WTC11 (cell line): ENCODE data around the gene CFAP221. TPM values are rescaled to one million over a fixed set of nuclear protein-coding genes. Genes with fewer than 3 reads are reported as not detected.

Source experiments
- ATAC-seq: fragments of 200-7000 bp; cut with Tn5 transposase; 2 replicates; pipeline ENCODE4 v1.10.0; 2021; ENCODE audit warnings: mild to moderate bottlenecking, moderate library complexity
- CTCF ChIA-PET: fragments of 300-600 bp; sonication (Branson Sonifier 250); formaldehyde crosslinking; loops from one replicate; lab custom pipeline; 2021; ENCODE audit warnings: antibody characterized with exemption; lab: Charles Lee
- POLR2A ChIA-PET: fragments of 350-600 bp; sonication (Branson Sonifier 250); formaldehyde crosslinking; loops from one replicate; lab custom pipeline; 2021; ENCODE audit warnings: antibody characterized with exemption; lab: Charles Lee
- DNase-seq: peaks from one replicate; pipeline ENCODE4 v3.0.0; 2021; ENCODE audit warnings: low spot score
- H3K27ac Mint-ChIP-seq: 2 replicates; pipeline ENCODE4 v1.8.0; 2021; ENCODE audit warnings: mixed read lengths
- H3K27me3 Mint-ChIP-seq: 2 replicates; pipeline ENCODE4 v1.8.0; 2021; ENCODE audit warnings: low read depth, mild to moderate bottlenecking, moderate library complexity, mixed read lengths
- H3K36me3 Mint-ChIP-seq: 2 replicates; pipeline ENCODE4 v1.8.0; 2021; ENCODE audit warnings: mixed read lengths
- H3K4me1 Mint-ChIP-seq: 2 replicates; pipeline ENCODE4 v1.8.0; 2022; ENCODE audit warnings: mixed read lengths
- H3K4me3 Mint-ChIP-seq: 2 replicates; pipeline ENCODE4 v1.8.0; 2021; ENCODE audit warnings: mild to moderate bottlenecking, moderate library complexity, mixed read lengths
- H3K9me3 Mint-ChIP-seq: 2 replicates; pipeline ENCODE4 v1.8.0; 2021; ENCODE audit warnings: mixed read lengths
- ATF3 ChIP-seq: sonication (generic); formaldehyde crosslinking; conservative IDR thresholded peaks from 2 replicates; pipeline ENCODE4 v1.8.1; 2022; ENCODE audit warnings: mild to moderate bottlenecking, missing genetic modification reagents
- CREB1 ChIP-seq: sonication (generic); formaldehyde crosslinking; IDR thresholded peaks from 2 replicates; pipeline ENCODE4 v1.8.0; 2023; ENCODE audit warnings: mild to moderate bottlenecking, missing genetic modification reagents
- CREM ChIP-seq: sonication (generic); formaldehyde crosslinking; IDR thresholded peaks from 2 replicates; pipeline ENCODE4 v1.8.1; 2022; ENCODE audit warnings: mild to moderate bottlenecking, missing genetic modification reagents, moderate library complexity
- ELF4 ChIP-seq: sonication (generic); formaldehyde crosslinking; IDR thresholded peaks from 2 replicates; pipeline ENCODE4 v1.8.1; 2022; ENCODE audit warnings: low read depth, mild to moderate bottlenecking, moderate library complexity, missing genetic modification reagents
- ERG ChIP-seq: fragments of 250-450 bp; sonication (Bioruptor Pico); IDR thresholded peaks from 2 replicates; pipeline ENCODE4 v1.8.0; 2021; ENCODE audit warnings: mild to moderate bottlenecking
- FOXJ3 ChIP-seq: sonication (generic); formaldehyde crosslinking; IDR thresholded peaks from 2 replicates; pipeline ENCODE4 v1.9.0; 2021; ENCODE audit warnings: missing genetic modification reagents, mild to moderate bottlenecking, borderline replicate concordance
- IRF2 ChIP-seq: sonication (generic); formaldehyde crosslinking; IDR thresholded peaks from 2 replicates; pipeline ENCODE4 v1.8.0; 2022; ENCODE audit warnings: low read depth, missing genetic modification reagents, borderline replicate concordance
- KAT7 ChIP-seq: sonication (generic); formaldehyde crosslinking; IDR thresholded peaks from 2 replicates; pipeline ENCODE4 v1.8.1; 2023; ENCODE audit warnings: missing genetic modification reagents, mild to moderate bottlenecking, borderline replicate concordance
- MAX ChIP-seq: sonication (generic); formaldehyde crosslinking; IDR thresholded peaks from 2 replicates; pipeline ENCODE4 v1.8.0; 2022; ENCODE audit warnings: mild to moderate bottlenecking, missing genetic modification reagents
- MXD4 ChIP-seq: fragments of 250-450 bp; sonication (Bioruptor Pico); IDR thresholded peaks from 2 replicates; pipeline ENCODE4 v1.8.0; 2021; ENCODE audit warnings: mild to moderate bottlenecking, moderate library complexity, borderline replicate concordance
- MYBL2 ChIP-seq: sonication (generic); formaldehyde crosslinking; IDR thresholded peaks from 2 replicates; pipeline ENCODE4 v1.8.1; 2023; ENCODE audit warnings: mild to moderate bottlenecking, moderate library complexity, missing genetic modification reagents
- NFE2L1 ChIP-seq: sonication (generic); formaldehyde crosslinking; IDR thresholded peaks from 2 replicates; pipeline ENCODE4 v1.8.1; 2023; ENCODE audit warnings: missing genetic modification reagents
- STAT6 ChIP-seq: sonication (generic); formaldehyde crosslinking; conservative IDR thresholded peaks from 2 replicates; pipeline ENCODE4 v1.8.1; 2023; ENCODE audit warnings: mild to moderate bottlenecking, low read depth, missing genetic modification reagents, moderate library complexity
- ZBTB21 ChIP-seq: sonication (generic); formaldehyde crosslinking; IDR thresholded peaks from 2 replicates; pipeline ENCODE4 v1.8.1; 2023; ENCODE audit warnings: mild to moderate bottlenecking, missing genetic modification reagents, borderline replicate concordance
- ZNF138 ChIP-seq: sonication (generic); formaldehyde crosslinking; conservative IDR thresholded peaks from 2 replicates; pipeline ENCODE4 v1.8.1; 2022; ENCODE audit warnings: mild to moderate bottlenecking, moderate library complexity, missing genetic modification reagents
- ZNF317 ChIP-seq: sonication (generic); formaldehyde crosslinking; IDR thresholded peaks from 2 replicates; pipeline ENCODE4 v1.8.1; 2023; ENCODE audit warnings: low read depth, mild to moderate bottlenecking, moderate library complexity, missing genetic modification reagents, borderline replicate concordance
- total RNA-seq: library from RNA; stranded (reverse); gene quantifications from 3 replicates; pipeline ENCODE4 v1.2.3, GENCODE V29; 2021
- TF ChIP-seq, protein P1 (sequence below): fragments of 250-450 bp; sonication (Bioruptor Pico); IDR thresholded peaks from 2 replicates; pipeline ENCODE4 v1.9.0; 2021; ENCODE audit warnings: mild to moderate bottlenecking
- TF ChIP-seq, protein P2 (sequence below): sonication (generic); formaldehyde crosslinking; IDR thresholded peaks from 2 replicates; pipeline ENCODE4 v1.8.0; 2023; ENCODE audit warnings: missing genetic modification reagents, mild to moderate bottlenecking, borderline replicate concordance
- TF ChIP-seq, protein P3 (sequence below): sonication (generic); formaldehyde crosslinking; IDR thresholded peaks from 2 replicates; pipeline ENCODE4 v1.8.1; 2022; ENCODE audit warnings: mild to moderate bottlenecking, missing genetic modification reagents, moderate library complexity, borderline replicate concordance
- TF ChIP-seq, protein P4 (sequence below): sonication (generic); formaldehyde crosslinking; IDR thresholded peaks from 2 replicates; pipeline ENCODE4 v1.8.1; 2022; ENCODE audit warnings: missing genetic modification reagents, borderline replicate concordance

Gene CFAP221
- total RNA-seq, 1 experiment from 2014 or later, result 0.35 TPM

- Mint-ChIP-seq H3K36me3 (peaks cover 6% of the 10 kb centered on the region), H3K4me1 (peaks cover 41% of the 10 kb centered on the region), H3K27me3 (no peaks in the 10 kb centered on the region; the same call in 1 of the 2 replicates), H3K27ac (peak overlapping the region; percentile 40), H3K4me3 (no peak overlapping the region; the same call in 1 of the 2 replicates), H3K9me3 (peaks cover 3% of the 10 kb centered on the region)
- ATAC-seq (no peak), DNase-seq (no peak)
- CTCF ChIA-PET, result interaction anchor here (1.2 kb wide), 1 partner anchor 9 kb away, joined by 4 read pairs; no protein-coding TSS in a partner anchor
- no peak for TF ChIP-seq FOXJ3 (CRISPR knock-in tag)
- no peak for TF ChIP-seq MAX
- no peak for TF ChIP-seq CREM (CRISPR knock-in tag)
- TF ChIP-seq, protein P1, sequence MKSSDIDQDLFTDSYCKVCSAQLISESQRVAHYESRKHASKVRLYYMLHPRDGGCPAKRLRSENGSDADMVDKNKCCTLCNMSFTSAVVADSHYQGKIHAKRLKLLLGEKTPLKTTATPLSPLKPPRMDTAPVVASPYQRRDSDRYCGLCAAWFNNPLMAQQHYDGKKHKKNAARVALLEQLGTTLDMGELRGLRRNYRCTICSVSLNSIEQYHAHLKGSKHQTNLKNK (CRISPR knock-in tag), result no peak
- TF ChIP-seq ATF3 (CRISPR knock-in tag), result no peak
- TF ChIP-seq, protein P2, sequence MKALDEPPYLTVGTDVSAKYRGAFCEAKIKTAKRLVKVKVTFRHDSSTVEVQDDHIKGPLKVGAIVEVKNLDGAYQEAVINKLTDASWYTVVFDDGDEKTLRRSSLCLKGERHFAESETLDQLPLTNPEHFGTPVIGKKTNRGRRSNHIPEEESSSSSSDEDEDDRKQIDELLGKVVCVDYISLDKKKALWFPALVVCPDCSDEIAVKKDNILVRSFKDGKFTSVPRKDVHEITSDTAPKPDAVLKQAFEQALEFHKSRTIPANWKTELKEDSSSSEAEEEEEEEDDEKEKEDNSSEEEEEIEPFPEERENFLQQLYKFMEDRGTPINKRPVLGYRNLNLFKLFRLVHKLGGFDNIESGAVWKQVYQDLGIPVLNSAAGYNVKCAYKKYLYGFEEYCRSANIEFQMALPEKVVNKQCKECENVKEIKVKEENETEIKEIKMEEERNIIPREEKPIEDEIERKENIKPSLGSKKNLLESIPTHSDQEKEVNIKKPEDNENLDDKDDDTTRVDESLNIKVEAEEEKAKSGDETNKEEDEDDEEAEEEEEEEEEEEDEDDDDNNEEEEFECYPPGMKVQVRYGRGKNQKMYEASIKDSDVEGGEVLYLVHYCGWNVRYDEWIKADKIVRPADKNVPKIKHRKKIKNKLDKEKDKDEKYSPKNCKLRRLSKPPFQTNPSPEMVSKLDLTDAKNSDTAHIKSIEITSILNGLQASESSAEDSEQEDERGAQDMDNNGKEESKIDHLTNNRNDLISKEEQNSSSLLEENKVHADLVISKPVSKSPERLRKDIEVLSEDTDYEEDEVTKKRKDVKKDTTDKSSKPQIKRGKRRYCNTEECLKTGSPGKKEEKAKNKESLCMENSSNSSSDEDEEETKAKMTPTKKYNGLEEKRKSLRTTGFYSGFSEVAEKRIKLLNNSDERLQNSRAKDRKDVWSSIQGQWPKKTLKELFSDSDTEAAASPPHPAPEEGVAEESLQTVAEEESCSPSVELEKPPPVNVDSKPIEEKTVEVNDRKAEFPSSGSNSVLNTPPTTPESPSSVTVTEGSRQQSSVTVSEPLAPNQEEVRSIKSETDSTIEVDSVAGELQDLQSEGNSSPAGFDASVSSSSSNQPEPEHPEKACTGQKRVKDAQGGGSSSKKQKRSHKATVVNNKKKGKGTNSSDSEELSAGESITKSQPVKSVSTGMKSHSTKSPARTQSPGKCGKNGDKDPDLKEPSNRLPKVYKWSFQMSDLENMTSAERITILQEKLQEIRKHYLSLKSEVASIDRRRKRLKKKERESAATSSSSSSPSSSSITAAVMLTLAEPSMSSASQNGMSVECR (CRISPR knock-in tag), result no peak
- TF ChIP-seq, protein P3, sequence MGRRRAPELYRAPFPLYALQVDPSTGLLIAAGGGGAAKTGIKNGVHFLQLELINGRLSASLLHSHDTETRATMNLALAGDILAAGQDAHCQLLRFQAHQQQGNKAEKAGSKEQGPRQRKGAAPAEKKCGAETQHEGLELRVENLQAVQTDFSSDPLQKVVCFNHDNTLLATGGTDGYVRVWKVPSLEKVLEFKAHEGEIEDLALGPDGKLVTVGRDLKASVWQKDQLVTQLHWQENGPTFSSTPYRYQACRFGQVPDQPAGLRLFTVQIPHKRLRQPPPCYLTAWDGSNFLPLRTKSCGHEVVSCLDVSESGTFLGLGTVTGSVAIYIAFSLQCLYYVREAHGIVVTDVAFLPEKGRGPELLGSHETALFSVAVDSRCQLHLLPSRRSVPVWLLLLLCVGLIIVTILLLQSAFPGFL, result no peak
- TF ChIP-seq ZNF317 (CRISPR knock-in tag), result no peak
- no peak for TF ChIP-seq IRF2 (CRISPR knock-in tag)
- TF ChIP-seq STAT6 (CRISPR knock-in tag), result no peak
- TF ChIP-seq MXD4 (CRISPR knock-in tag), result no peak
- no peak for TF ChIP-seq ERG
- TF ChIP-seq NFE2L1 (CRISPR knock-in tag), result no peak
- no peak for TF ChIP-seq KAT7
- TF ChIP-seq ZBTB21, result no peak
- TF ChIP-seq MYBL2, result no peak
- no peak for TF ChIP-seq ZNF138 (CRISPR knock-in tag)
- TF ChIP-seq, protein P4, sequence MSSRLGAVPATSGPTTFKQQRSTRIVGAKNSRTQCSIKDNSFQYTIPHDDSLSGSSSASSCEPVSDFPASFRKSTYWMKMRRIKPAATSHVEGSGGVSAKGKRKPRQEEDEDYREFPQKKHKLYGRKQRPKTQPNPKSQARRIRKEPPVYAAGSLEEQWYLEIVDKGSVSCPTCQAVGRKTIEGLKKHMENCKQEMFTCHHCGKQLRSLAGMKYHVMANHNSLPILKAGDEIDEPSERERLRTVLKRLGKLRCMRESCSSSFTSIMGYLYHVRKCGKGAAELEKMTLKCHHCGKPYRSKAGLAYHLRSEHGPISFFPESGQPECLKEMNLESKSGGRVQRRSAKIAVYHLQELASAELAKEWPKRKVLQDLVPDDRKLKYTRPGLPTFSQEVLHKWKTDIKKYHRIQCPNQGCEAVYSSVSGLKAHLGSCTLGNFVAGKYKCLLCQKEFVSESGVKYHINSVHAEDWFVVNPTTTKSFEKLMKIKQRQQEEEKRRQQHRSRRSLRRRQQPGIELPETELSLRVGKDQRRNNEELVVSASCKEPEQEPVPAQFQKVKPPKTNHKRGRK (CRISPR knock-in tag), result no peak
- no peak for TF ChIP-seq CREB1 (CRISPR knock-in tag)
- TF ChIP-seq ELF4 (CRISPR knock-in tag), result no peak
- POLR2A ChIA-PET, result interaction anchor here (0.8 kb wide), 1 partner anchor 15 kb away, joined by 3 read pairs; the partner anchor contains the start of gene TMEM177
Observed at GRCh38 chr2:119693967-119694366, 149.7 kb downstream of the CFAP221 start.
